K562 (cell line): Measurements from ENCODE around the gene E2F3. TPM values are rescaled to one million over a fixed set of nuclear protein-coding genes. Genes with fewer than 3 reads are reported as not detected.

Source experiments
- ATF1 ChIP-seq, 2 experiments: fragments of 450-650 bp in 1 of 2; IDR thresholded peaks; 2 replicates each; pipeline ENCODE4 v1.6.1; 2016; ENCODE audit warnings: missing compliant biosample characterization in 1 of 2, missing genetic modification characterization in 1 of 2
- BHLHE40 ChIP-seq: IDR thresholded peaks from 2 replicates; pipeline ENCODE4 v1.6.1; 2011; ENCODE audit warnings: low read length, improper control_type of control experiment
- ILF3 ChIP-seq: fragments of 450-650 bp; IDR thresholded peaks from 2 replicates; pipeline ENCODE4 v1.6.1; 2018; ENCODE audit warnings: antibody characterized with exemption, mild to moderate bottlenecking, moderate library complexity, borderline replicate concordance
- JUND ChIP-seq, 2 experiments: IDR thresholded peaks; 2 replicates in 1 of 2; 3 replicates in 1 of 2; pipeline ENCODE4 v1.6.1; 2011; ENCODE audit warnings: borderline replicate concordance in 2 of 2, low read depth in 2 of 2, low read length in 2 of 2, improper control_type of control experiment in 1 of 2, missing biosample characterization in 1 of 2, missing genetic modification characterization in 1 of 2, missing genetic modification reagents in 1 of 2
- MCM2 ChIP-seq: fragments of 450-650 bp; IDR thresholded peaks from 2 replicates; pipeline ENCODE4 v1.6.1; 2017; ENCODE audit warnings: low read depth, mild to moderate bottlenecking
- OTX1 ChIP-seq: fragments of 450-650 bp; formaldehyde crosslinking; IDR thresholded peaks from 2 replicates; pipeline ENCODE4 v1.4.0; 2022; ENCODE audit warnings: mild to moderate bottlenecking
- PHF8 ChIP-seq: fragments of 200-600 bp; sonication (generic); IDR thresholded peaks from 2 replicates; pipeline ENCODE4 v1.6.1; 2012; ENCODE audit warnings: mixed run types, mild to moderate bottlenecking, inconsistent platforms, low read length, moderate library complexity, borderline replicate concordance
- POLR2H ChIP-seq: IDR thresholded peaks from 2 replicates; pipeline ENCODE4 v1.6.1; 2016; ENCODE audit warnings: missing genetic modification characterization, low read depth, mild to moderate bottlenecking, control low read depth, missing compliant biosample characterization, moderate library complexity
- SREBF1 ChIP-seq: fragments of 150-350 bp; IDR thresholded peaks from 2 replicates; pipeline ENCODE4 v1.6.1; 2014; ENCODE audit warnings: antibody characterized with exemption, low read depth, low read length, borderline replicate concordance
- SRSF7 ChIP-seq: fragments of 200-400 bp; formaldehyde crosslinking; optimal IDR thresholded peaks from 2 replicates; pipeline ENCODE3; 2017; ENCODE audit warnings: mild to moderate bottlenecking, low read depth, low read length
- TEAD4 ChIP-seq, 2 experiments: sonication (generic) in 1 of 2; formaldehyde crosslinking in 1 of 2; IDR thresholded peaks; 2 replicates each; pipeline versions ENCODE4 v1.6.1 to v1.8.0; 2012 to 2022; ENCODE audit warnings: borderline replicate concordance in 1 of 2, inconsistent platforms in 1 of 2, low read length in 1 of 2, mild to moderate bottlenecking in 1 of 2, missing genetic modification reagents in 1 of 2
- XRCC3 ChIP-seq: fragments of 450-650 bp; IDR thresholded peaks from 2 replicates; pipeline ENCODE4 v1.6.1; 2017; ENCODE audit warnings: mild to moderate bottlenecking, moderate library complexity
- ZKSCAN3 ChIP-seq: fragments of 250-450 bp; sonication (Bioruptor Pico); IDR thresholded peaks from 2 replicates; pipeline ENCODE4 v1.4.0; 2020
- ZNF175 ChIP-seq: fragments of 200-800 bp; sonication (Bioruptor generic); IDR thresholded peaks from 2 replicates; pipeline ENCODE4 v1.6.1; 2016; ENCODE audit warnings: low read depth, mild to moderate bottlenecking, missing genetic modification characterization, missing compliant biosample characterization
- ZNF263 ChIP-seq: sonication (generic); formaldehyde crosslinking; IDR thresholded peaks from 2 replicates; pipeline ENCODE4 v1.8.0; 2022; ENCODE audit warnings: mild to moderate bottlenecking, missing genetic modification reagents, borderline replicate concordance
- ZNF584 ChIP-seq: fragments of 200-800 bp; sonication (Bioruptor generic); IDR thresholded peaks from 2 replicates; pipeline ENCODE4 v1.6.1; 2016; ENCODE audit warnings: low read depth, mild to moderate bottlenecking, missing genetic modification characterization, missing compliant biosample characterization
- ZNF695 ChIP-seq: fragments of 450-650 bp; formaldehyde crosslinking; IDR thresholded peaks from 2 replicates; pipeline ENCODE4 v1.4.0; 2020; ENCODE audit warnings: mild to moderate bottlenecking, moderate library complexity
- ZNF707 ChIP-seq: fragments of 250-450 bp; sonication (Bioruptor Pico); conservative IDR thresholded peaks from 2 replicates; pipeline ENCODE4 v1.8.0; 2022; ENCODE audit warnings: inconsistent platforms, mild to moderate bottlenecking, moderate library complexity
- polyA plus RNA-seq, 8 experiments: library from polyadenylated mRNA; depleted of rRNA in 4 of 8; stranded (reverse) in 5 of 8; unstranded in 3 of 8; fragments of >200 nt; fragmentation: Nextera tagmentation in 2 of 8; fragmentation: Illumina TruSeq in 1 of 8; extraction: Ambion mirVana in 2 of 8; extraction: Trizol in 1 of 8; gene quantifications; 2 replicates each; pipeline versions ENCODE4 v1.2.1 to v1.2.3, GENCODE V29; 2011 to 2014; ENCODE audit warnings: inconsistent platforms in 1 of 8, missing spikeins in 1 of 8
- total RNA-seq, 7 experiments: library from RNA; depleted of rRNA in 6 of 7; stranded (reverse); fragments of >200 nt in 6 of 7; fragmentation: Illumina TruSeq in 2 of 7; extraction: Trizol in 2 of 7; gene quantifications; 2 replicates each; pipeline versions ENCODE4 v1.2.1 to v1.2.3, GENCODE V29; 2011 to 2021; ENCODE audit warnings: low replicate concordance in 1 of 7
- TF ChIP-seq, protein P1 (sequence below): IDR thresholded peaks from 2 replicates; pipeline ENCODE4 v1.6.1; 2011; ENCODE audit warnings: borderline replicate concordance, low read depth, mild to moderate bottlenecking, moderate library complexity, low read length; ENCODE audit not compliant: insufficient read depth, poor library complexity, severe bottlenecking
- TF ChIP-seq, protein P2 (sequence below): sonication (generic); formaldehyde crosslinking; IDR thresholded peaks from 2 replicates; pipeline ENCODE4 v1.8.1; 2023; ENCODE audit warnings: mild to moderate bottlenecking, missing genetic modification reagents
- TF ChIP-seq, protein P3 (sequence below): fragments of 200-800 bp; sonication (Bioruptor generic); IDR thresholded peaks from 2 replicates; pipeline ENCODE4 v1.6.1; 2017; ENCODE audit warnings: missing genetic modification characterization, missing compliant biosample characterization
- TF ChIP-seq, protein P4 (sequence below): fragments of 250-450 bp; sonication (Bioruptor Pico); IDR thresholded peaks from 2 replicates; pipeline ENCODE4 v1.6.1; 2021; ENCODE audit warnings: mild to moderate bottlenecking

The E2F3 gene
- total and polyA plus RNA-seq, 9 of the 15 experiments (the other 6 are each of a cell fraction or from before 2014, with no cell fraction given), result 11.1 to 44.7 (median 27.2) TPM

DNA sequence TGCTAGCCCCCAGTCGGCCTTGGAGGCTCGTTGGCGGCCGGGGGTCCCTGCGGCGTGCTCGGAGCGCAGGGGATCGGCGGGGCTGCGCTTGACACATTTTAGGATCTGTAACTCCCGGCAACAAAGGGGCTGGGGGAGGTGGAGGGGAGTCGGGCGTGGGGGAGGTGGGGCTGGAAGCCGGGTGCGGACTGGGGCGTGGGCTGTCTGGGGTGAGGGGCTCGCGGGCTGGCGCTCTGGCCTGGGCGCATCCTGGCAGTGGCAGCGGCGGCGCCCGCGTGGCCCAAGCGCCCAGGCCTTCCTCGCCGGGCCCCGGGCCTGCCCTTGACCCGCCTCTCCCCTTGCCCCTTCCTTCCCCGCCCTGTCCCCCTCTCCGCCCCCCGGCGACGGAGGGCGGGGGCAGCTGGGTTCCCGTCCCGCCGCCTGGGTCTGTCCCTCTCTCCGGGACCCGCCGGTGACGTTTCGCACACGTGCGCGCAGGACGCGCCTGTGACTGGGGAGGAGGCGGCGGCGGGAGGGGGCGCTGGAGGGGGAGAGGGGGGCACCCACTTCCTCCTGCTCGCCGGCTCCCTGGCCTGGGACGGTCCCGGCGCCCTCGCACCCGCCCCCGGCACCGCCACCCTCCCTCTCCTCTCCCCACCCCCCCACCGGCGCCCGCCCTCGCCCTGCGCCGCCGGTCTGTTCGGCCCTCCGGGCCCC lies 1.5 kb downstream of the E2F3 start (continued):
- TF ChIP-seq, protein P1, sequence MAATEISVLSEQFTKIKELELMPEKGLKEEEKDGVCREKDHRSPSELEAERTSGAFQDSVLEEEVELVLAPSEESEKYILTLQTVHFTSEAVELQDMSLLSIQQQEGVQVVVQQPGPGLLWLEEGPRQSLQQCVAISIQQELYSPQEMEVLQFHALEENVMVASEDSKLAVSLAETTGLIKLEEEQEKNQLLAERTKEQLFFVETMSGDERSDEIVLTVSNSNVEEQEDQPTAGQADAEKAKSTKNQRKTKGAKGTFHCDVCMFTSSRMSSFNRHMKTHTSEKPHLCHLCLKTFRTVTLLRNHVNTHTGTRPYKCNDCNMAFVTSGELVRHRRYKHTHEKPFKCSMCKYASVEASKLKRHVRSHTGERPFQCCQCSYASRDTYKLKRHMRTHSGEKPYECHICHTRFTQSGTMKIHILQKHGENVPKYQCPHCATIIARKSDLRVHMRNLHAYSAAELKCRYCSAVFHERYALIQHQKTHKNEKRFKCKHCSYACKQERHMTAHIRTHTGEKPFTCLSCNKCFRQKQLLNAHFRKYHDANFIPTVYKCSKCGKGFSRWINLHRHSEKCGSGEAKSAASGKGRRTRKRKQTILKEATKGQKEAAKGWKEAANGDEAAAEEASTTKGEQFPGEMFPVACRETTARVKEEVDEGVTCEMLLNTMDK, result no peak
- TF ChIP-seq ZNF695 (CRISPR knock-in tag), result no peak
- TF ChIP-seq SRSF7, result no peak
- TF ChIP-seq, protein P2, sequence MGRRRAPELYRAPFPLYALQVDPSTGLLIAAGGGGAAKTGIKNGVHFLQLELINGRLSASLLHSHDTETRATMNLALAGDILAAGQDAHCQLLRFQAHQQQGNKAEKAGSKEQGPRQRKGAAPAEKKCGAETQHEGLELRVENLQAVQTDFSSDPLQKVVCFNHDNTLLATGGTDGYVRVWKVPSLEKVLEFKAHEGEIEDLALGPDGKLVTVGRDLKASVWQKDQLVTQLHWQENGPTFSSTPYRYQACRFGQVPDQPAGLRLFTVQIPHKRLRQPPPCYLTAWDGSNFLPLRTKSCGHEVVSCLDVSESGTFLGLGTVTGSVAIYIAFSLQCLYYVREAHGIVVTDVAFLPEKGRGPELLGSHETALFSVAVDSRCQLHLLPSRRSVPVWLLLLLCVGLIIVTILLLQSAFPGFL (CRISPR knock-in tag), result no peak
- no peak for TF ChIP-seq SREBF1
- TF ChIP-seq ILF3, result no peak
- TF ChIP-seq ATF1 (CRISPR knock-in tag; IDR thresholded peaks at IDR 0.05), result no peak; the same call in 1 of the 2 replicates
- peak; percentile 42; the same call in 1 of the 2 replicates for TF ChIP-seq ATF1 (tag; IDR thresholded peaks at IDR 0.05)
- TF ChIP-seq ZNF263 (CRISPR knock-in tag), result peak; percentile 33; the same call in 1 of the 2 replicates
- TF ChIP-seq POLR2H (tag), result peak; percentile 69
- no peak for TF ChIP-seq ZNF584 (CRISPR knock-in tag)
- 0 out of 2 replicates have a peak, but pooled peaks have one; percentile 22 for TF ChIP-seq ZNF175
- TF ChIP-seq, protein P3, sequence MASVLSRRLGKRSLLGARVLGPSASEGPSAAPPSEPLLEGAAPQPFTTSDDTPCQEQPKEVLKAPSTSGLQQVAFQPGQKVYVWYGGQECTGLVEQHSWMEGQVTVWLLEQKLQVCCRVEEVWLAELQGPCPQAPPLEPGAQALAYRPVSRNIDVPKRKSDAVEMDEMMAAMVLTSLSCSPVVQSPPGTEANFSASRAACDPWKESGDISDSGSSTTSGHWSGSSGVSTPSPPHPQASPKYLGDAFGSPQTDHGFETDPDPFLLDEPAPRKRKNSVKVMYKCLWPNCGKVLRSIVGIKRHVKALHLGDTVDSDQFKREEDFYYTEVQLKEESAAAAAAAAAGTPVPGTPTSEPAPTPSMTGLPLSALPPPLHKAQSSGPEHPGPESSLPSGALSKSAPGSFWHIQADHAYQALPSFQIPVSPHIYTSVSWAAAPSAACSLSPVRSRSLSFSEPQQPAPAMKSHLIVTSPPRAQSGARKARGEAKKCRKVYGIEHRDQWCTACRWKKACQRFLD, result peak; percentile 64; the same call in 1 of the 2 replicates
- TF ChIP-seq BHLHE40, result peak; percentile 98
- TF ChIP-seq OTX1 (CRISPR knock-in tag), result no peak
- no peak for TF ChIP-seq MCM2
- TF ChIP-seq TEAD4 (IDR thresholded peaks at IDR 0.05; ENCODE audit: low read length), result no peak
- TF ChIP-seq TEAD4 (CRISPR knock-in tag; IDR thresholded peaks at IDR 0.05; ENCODE audit: borderline replicate concordance), result no peak
- TF ChIP-seq ZKSCAN3 (CRISPR knock-in tag), result no peak
- no peak for TF ChIP-seq ZNF707 (CRISPR knock-in tag)
- peak; percentile 66 for TF ChIP-seq JUND (IDR thresholded peaks at IDR 0.05; ENCODE audit: borderline replicate concordance, low read depth, low read length)
- no peak; the same call in 2 of the 3 replicates for TF ChIP-seq JUND (tag; IDR thresholded peaks at IDR 0.05; ENCODE audit: borderline replicate concordance, low read depth, low read length)
- TF ChIP-seq XRCC3, result no peak
- peak; percentile 55 for TF ChIP-seq PHF8
- TF ChIP-seq, protein P4, sequence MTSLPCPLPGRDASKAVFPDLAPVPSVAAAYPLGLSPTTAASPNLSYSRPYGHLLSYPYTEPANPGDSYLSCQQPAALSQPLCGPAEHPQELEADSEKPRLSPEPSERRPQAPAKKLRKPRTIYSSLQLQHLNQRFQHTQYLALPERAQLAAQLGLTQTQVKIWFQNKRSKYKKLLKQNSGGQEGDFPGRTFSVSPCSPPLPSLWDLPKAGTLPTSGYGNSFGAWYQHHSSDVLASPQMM (CRISPR knock-in tag), result no peak
